Activated CD4-positive, alpha-beta T cell treated with anti-CD3 and anti-CD28 coated beads, Interleukin-2, amount 10 ng/mL, durations not matched to agents 24 days and 14 days (primary cell): Measurements from ENCODE around the gene FRYL. TPM values are rescaled to one million over a fixed set of nuclear protein-coding genes. Genes with fewer than 3 reads are reported as not detected.
"Not testable (repeated sequence)": the region's sequence is repeated elsewhere in the genome, so short reads cannot be mapped to it uniquely, and the experiment has no call there.

Experiments used
- DNase-seq: peaks from one replicate; pipeline ENCODE4 v3.0.0; 2022
- H3K27ac Mint-ChIP-seq: one replicate; pipeline ENCODE4 v1.8.0; 2022; ENCODE audit warnings: mild to moderate bottlenecking, mixed read lengths
- H3K27me3 Mint-ChIP-seq: one replicate; pipeline ENCODE4 v1.8.0; 2022; ENCODE audit warnings: mixed read lengths
- H3K36me3 Mint-ChIP-seq: one replicate; pipeline ENCODE4 v1.8.0; 2022; ENCODE audit warnings: low read depth, mild to moderate bottlenecking, mixed read lengths
- H3K4me1 Mint-ChIP-seq: one replicate; pipeline ENCODE4 v1.8.0; 2021; ENCODE audit warnings: mixed read lengths
- H3K4me3 Mint-ChIP-seq: one replicate; pipeline ENCODE4 v1.8.0; 2022; ENCODE audit warnings: mild to moderate bottlenecking, moderate library complexity, mixed read lengths
- H3K9me3 Mint-ChIP-seq: one replicate; pipeline ENCODE4 v1.8.0; 2021; ENCODE audit warnings: mixed read lengths
- intact Hi-C: fragments of 100-400 bp; cut with micrococcal nuclease; formaldehyde crosslinking; loops from one replicate; pipeline ENCODE4 v1.15.1; 2023
- total RNA-seq: library from RNA; stranded (reverse); gene quantifications from 2 replicates; pipeline ENCODE4 v1.2.3, GENCODE V29; 2022

Gene FRYL
- total RNA-seq, 1 donor from 2014 or later, result 66.0 TPM

DNA sequence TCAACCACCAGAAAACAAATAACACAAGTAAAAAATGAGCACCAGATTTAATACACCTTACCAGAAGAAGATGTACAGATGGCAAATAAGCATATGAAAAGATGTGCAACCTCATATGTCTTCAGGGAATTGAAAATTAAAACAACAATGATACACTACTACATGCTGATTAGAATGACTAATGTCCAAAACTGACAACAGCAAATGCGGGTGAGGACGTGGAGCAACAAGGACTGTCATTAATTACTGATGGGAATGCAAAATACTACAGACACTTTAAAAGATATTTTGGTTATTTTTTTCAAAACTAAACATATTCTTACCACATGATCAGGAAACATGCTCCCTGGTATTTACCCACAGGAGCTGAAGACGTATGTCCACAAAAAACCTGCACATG is 140.3 kb downstream of the FRYL start:
- H3K36me3 Mint-ChIP-seq, result peaks cover 13% of the 10 kb centered on the region
- no peak for DNase-seq
- peaks cover 4% of the 10 kb centered on the region for H3K9me3 Mint-ChIP-seq
- intact Hi-C loops, result no loop called here
- peaks cover 9% of the 10 kb centered on the region for H3K4me1 Mint-ChIP-seq
- H3K27me3 Mint-ChIP-seq, result no peaks in the 10 kb centered on the region
- no peak overlapping the region for H3K4me3 Mint-ChIP-seq
- no peak overlapping the region for H3K27ac Mint-ChIP-seq

DNA sequence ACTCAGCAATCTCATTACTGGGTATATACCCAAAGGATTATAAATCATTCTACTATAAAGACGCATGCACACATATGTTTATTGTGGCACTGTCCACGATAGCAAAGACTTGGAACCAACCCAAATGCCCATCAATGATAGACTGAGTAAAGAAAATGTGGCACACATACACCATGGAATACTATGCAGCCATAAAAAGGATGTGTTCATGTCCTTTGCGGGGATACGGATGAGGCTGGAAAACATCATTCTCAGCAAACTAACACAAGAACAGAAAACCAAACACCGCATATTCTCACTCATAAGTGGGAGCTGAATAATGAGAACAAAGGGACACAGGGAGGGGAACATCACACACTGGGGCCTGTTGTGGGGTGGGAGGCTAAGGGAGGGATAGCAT is 141.5 kb downstream of the FRYL start:
- intact Hi-C loops, H3K27me3 Mint-ChIP-seq, H3K4me1 Mint-ChIP-seq, H3K9me3 Mint-ChIP-seq, H3K27ac Mint-ChIP-seq, DNase-seq, H3K4me3 Mint-ChIP-seq: not testable (repeated sequence)
- peaks cover 13% of the 10 kb centered on the region for H3K36me3 Mint-ChIP-seq

DNA sequence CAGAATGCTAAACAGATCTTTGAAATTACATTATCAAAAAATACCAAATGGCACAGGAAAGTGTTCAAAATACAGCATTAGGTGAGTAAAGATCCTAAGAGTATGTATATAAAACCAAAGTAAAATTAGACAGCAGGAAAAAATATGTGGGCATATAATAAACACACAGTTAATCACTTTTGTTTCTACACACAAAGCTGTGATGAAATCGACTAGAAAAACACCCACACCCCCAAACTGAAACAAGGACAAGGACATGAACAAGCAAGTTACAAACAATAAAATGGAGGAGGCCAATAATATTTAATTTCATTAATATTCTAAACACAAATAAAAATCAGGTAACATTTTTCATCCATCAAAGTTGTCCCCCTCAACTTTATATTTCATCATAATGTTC is 143.2 kb downstream of the FRYL start:
- no peak for DNase-seq
- Mint-ChIP-seq H3K4me3 (no peak overlapping the region), H3K27me3 (no peaks in the 10 kb centered on the region), H3K27ac (no peak overlapping the region), H3K36me3 (peaks cover 13% of the 10 kb centered on the region), H3K9me3 (peaks cover 4% of the 10 kb centered on the region), H3K4me1 (peaks cover 9% of the 10 kb centered on the region)
- intact Hi-C loops, result no loop called here

DNA sequence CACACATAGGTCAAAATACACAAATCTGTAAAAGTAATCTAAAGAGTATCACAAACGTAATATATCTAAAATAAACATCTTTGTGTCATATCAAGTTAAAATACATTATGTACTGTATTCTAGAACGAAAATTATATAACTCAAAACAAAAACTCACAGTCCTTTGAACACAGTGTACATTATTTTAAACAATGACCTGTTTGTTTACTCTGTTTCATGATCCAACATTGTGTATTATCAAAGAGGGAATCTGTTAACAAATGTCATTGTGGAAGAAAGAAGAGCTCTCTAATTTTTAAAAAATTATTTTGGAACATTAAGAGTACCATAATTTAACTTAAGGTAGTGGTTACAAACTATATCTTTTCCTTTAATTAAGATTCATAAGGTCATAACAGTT is 144.1 kb downstream of the FRYL start:
- no peak overlapping the region for H3K4me3 Mint-ChIP-seq
- DNase-seq, result no peak
- H3K36me3 Mint-ChIP-seq, result peaks cover 13% of the 10 kb centered on the region
- intact Hi-C loops, result no loop called here
- peaks cover 4% of the 10 kb centered on the region for H3K9me3 Mint-ChIP-seq
- H3K27ac Mint-ChIP-seq, result no peak overlapping the region
- no peaks in the 10 kb centered on the region for H3K27me3 Mint-ChIP-seq
- H3K4me1 Mint-ChIP-seq, result peaks cover 9% of the 10 kb centered on the region

DNA sequence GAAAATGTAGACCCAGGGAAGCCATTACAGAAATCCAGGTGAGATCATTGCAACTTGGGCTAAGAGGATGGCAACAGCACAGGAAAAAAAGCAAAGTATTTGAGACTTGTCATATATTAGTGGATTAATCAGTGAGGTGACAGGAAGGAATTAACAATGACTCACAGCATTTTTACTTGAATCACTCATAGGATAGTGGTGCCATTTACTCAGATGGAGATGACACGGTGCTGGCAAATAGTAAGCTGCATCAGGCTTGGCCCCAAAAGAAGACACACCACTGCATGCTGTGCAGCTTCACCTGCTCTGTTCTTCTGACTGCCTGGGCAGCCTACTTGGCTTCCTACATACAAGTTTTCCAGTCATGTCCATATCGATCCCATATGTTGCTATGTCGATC is 144.8 kb downstream of the FRYL start:
- intact Hi-C loops, result no loop called here
- peaks cover 8% of the 10 kb centered on the region for H3K4me1 Mint-ChIP-seq
- no peak overlapping the region for H3K4me3 Mint-ChIP-seq
- H3K9me3 Mint-ChIP-seq, result peaks cover 4% of the 10 kb centered on the region
- DNase-seq, result no peak
- no peaks in the 10 kb centered on the region for H3K27me3 Mint-ChIP-seq
- H3K27ac Mint-ChIP-seq, result no peak overlapping the region
- H3K36me3 Mint-ChIP-seq, result peaks cover 13% of the 10 kb centered on the region

DNA sequence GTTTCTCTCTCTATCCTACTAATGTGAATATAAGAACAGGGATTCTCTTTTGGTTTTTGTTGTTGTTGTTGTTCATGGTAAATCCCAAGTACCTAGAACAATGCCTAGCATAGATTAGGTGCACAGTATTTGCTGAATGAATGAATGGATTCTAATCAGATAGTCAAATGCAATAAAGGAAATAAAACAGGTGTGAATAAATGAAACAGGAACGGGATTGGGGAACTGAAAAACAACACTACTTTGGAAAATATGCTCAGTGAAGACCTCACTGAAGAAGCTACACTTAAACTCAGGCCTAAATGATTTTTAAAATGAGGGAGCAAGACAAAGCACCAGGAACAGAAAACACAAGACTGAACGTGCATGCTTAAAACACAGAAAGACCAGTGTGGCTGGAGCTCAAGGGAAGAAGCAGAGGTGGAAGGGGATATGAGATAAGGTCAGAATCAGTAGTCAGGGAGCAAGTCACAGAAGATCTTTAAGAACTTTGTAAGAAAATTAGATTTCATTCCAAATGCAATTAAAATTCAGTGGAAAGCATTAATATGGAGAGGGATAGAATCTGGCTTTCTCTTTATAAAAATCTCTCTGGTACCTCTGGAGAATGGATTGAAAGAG is 145.3 kb downstream of the FRYL start:
- Mint-ChIP-seq H3K27me3 (no peaks in the 10 kb centered on the region), H3K36me3 (peaks cover 12% of the 10 kb centered on the region), H3K4me1 (peaks cover 8% of the 10 kb centered on the region), H3K27ac (no peak overlapping the region), H3K4me3 (no peak overlapping the region), H3K9me3 (peaks cover 4% of the 10 kb centered on the region)
- no peak for DNase-seq
- intact Hi-C loops, result no loop called here

DNA sequence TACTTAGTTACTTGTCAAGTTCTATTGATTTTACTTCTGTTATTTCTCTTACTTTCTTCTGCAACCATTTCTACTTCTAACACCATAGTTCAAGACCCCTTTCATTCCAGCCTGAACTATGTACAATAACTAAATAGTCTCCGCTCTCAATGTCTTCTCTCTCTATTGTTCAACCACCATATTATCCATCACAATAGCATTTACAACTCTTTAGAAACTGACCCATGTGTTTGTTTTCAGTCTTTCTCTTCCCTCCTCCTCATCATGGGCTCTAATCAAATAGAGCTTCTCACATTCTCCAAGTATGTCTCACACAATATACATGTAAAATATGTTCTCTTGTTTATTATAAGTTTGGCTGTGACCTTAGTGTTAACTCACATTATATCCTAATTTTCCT is 146.4 kb downstream of the FRYL start:
- intact Hi-C loops, result no loop called here
- H3K27me3 Mint-ChIP-seq, result no peaks in the 10 kb centered on the region
- no peaks in the 10 kb centered on the region for H3K9me3 Mint-ChIP-seq
- H3K4me1 Mint-ChIP-seq, result peaks cover 5% of the 10 kb centered on the region
- H3K36me3 Mint-ChIP-seq, result peaks cover 5% of the 10 kb centered on the region
- H3K4me3 Mint-ChIP-seq, result no peak overlapping the region
- no peak overlapping the region for H3K27ac Mint-ChIP-seq
- DNase-seq, result no peak

DNA sequence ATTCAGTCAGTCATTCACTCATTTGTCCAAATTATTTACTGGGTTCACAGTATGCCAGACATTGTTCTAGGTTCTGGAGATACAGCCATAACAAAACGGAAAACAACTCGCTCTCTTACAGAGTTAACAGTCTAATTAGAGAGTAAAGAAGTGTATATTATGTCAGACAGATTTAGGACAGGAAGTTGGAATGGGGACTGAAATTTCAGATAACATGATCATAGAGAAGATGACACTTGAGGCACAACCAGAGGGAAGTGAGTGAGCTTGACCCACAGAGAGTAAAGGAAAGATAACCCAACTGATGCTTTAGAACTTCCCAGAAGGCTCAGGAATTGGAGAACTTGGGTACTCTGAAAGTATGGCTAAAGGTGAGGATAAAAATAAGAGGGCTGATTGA is 150.6 kb downstream of the FRYL start:
- H3K27me3 Mint-ChIP-seq, result no peaks in the 10 kb centered on the region
- intact Hi-C loops, result no loop called here

DNA sequence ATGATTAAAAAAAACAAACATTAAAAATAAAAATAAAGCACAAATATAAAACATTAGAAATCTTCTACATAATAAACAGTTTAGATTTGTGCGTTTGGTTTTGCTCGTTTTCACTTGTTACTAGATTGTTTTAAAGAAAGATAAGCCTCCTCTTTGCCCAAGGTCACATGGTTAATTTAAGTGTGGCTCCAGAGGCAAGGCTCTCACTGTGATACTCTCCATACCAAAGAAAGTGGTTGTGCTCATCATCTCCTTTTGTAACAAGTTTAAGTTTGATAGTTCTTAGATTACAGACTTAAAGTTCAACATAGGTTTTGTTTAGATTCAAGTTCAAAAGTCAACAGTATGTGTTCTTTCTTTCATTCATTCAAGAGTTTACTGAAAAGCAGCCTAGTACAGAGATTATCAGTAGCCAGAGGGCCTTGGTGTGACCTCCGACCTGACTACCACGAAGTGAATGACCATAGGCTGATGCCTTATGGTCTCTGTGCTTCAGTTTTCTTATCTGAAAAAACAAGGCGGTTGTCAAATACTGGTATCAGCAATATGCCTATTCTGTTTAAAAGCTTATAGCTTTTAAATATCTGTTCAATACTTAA is 156.8 kb downstream of the FRYL start:
- Mint-ChIP-seq H3K4me1 (no peaks in the 10 kb centered on the region), H3K36me3 (peaks cover 16% of the 10 kb centered on the region), H3K27me3 (no peaks in the 10 kb centered on the region), H3K9me3 (no peaks in the 10 kb centered on the region), H3K4me3 (no peak overlapping the region), H3K27ac (no peak overlapping the region)
- intact Hi-C loops, result no loop called here
- no peak for DNase-seq

More for the DNA sequence above, 150.6 kb downstream of the FRYL start:
- no peak overlapping the region for H3K27ac Mint-ChIP-seq
- no peaks in the 10 kb centered on the region for H3K4me1 Mint-ChIP-seq
- peaks cover 2% of the 10 kb centered on the region for H3K36me3 Mint-ChIP-seq
- no peaks in the 10 kb centered on the region for H3K9me3 Mint-ChIP-seq
- no peak for DNase-seq
- H3K4me3 Mint-ChIP-seq, result no peak overlapping the region

DNA sequence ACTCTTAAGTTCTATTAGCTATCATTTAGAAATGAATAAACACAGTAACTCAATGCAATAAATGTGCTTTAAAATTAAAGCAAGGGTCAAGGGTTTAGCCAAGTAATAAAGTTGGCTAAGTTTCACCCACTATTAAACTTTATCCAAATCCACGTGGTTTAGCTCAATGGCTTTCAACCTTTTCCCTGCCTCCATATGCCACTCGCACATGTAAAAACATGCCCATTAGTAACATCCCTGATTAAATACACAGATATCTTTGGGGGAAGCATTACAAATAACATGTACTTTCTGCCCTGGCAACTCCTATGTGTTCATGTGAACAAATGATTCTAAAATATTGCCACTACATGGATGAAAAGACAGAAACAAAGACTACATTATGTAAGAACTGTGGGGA is 159.2 kb downstream of the FRYL start:
- no peak for DNase-seq

DNA sequence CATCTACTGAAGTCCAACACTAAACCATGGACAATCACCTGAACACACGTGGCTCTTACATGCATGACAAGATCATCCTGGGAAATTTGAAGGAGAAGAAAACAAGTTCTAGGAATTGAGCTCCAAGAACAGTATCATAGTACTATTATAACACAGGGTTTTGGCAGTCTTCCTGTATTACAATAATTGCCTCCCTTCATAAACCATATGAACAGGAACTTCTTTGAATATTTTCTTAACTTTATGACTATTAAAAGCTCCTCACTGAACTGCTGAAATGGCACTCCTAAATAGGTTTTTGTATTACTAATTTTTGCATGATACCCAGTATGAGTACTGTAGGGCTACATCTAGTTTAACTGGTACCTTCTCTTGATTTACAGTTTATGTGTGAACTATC is 160.0 kb downstream of the FRYL start:
- Mint-ChIP-seq H3K27ac (no peak overlapping the region), H3K4me3 (no peak overlapping the region), H3K4me1 (no peaks in the 10 kb centered on the region), H3K27me3 (no peaks in the 10 kb centered on the region), H3K9me3 (no peaks in the 10 kb centered on the region), H3K36me3 (peaks cover 34% of the 10 kb centered on the region)
- intact Hi-C loops, result no loop called here
- no peak for DNase-seq

More for the DNA sequence above, 159.2 kb downstream of the FRYL start:
- intact Hi-C loops, result no loop called here
- Mint-ChIP-seq H3K27ac (no peak overlapping the region), H3K4me1 (no peaks in the 10 kb centered on the region), H3K36me3 (peaks cover 28% of the 10 kb centered on the region), H3K9me3 (no peaks in the 10 kb centered on the region), H3K4me3 (no peak overlapping the region), H3K27me3 (no peaks in the 10 kb centered on the region)

DNA sequence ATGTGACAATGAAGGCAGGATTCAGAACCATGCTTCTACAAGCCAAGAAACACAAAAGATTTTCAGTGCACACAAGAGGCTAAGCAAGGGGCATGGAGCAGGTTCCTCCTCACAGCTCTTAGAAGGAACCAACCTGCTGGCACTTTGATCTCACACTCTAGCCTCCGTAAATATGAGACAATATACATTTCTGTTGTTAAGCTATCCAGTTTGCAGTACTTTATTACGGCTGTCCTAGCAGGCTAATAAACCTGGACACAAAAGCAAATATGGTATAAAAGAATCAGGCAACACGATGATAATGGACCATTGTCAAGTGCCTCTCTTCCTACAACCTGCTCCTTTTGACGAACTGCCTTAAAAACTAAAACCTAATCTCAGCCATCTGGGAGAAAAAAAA is 175.6 kb downstream of the FRYL start:
- H3K4me1 Mint-ChIP-seq, result peaks cover 2% of the 10 kb centered on the region
- no peaks in the 10 kb centered on the region for H3K9me3 Mint-ChIP-seq
- no peak for DNase-seq
- no peaks in the 10 kb centered on the region for H3K27me3 Mint-ChIP-seq
- H3K36me3 Mint-ChIP-seq, result peaks cover 9% of the 10 kb centered on the region
- H3K27ac Mint-ChIP-seq, result no peak overlapping the region
- intact Hi-C loops, result no loop called here
- no peak overlapping the region for H3K4me3 Mint-ChIP-seq

DNA sequence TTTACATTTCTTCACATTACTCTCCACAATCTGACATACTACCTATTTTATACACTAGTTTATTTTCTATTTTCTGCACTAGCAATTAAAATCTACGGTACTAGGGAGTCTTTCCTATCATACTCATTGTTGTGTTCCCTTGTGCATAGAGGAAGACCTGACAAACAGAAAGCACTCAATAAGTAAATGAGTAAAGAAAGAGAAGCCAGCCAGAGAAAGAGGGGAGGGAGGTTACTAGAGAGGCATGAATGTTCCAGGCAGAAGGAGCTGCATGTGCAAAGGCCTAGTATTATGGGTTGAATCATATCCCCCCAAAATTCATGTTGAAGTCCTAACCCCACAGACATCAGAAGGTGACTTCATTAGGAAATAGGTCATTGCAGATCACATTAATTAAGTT is 176.0 kb downstream of the FRYL start:
- intact Hi-C loops, result no loop called here
- Mint-ChIP-seq H3K27ac (no peak overlapping the region), H3K27me3 (no peaks in the 10 kb centered on the region), H3K4me3 (no peak overlapping the region), H3K4me1 (peaks cover 2% of the 10 kb centered on the region), H3K36me3 (peaks cover 8% of the 10 kb centered on the region), H3K9me3 (no peaks in the 10 kb centered on the region)
- no peak for DNase-seq

DNA sequence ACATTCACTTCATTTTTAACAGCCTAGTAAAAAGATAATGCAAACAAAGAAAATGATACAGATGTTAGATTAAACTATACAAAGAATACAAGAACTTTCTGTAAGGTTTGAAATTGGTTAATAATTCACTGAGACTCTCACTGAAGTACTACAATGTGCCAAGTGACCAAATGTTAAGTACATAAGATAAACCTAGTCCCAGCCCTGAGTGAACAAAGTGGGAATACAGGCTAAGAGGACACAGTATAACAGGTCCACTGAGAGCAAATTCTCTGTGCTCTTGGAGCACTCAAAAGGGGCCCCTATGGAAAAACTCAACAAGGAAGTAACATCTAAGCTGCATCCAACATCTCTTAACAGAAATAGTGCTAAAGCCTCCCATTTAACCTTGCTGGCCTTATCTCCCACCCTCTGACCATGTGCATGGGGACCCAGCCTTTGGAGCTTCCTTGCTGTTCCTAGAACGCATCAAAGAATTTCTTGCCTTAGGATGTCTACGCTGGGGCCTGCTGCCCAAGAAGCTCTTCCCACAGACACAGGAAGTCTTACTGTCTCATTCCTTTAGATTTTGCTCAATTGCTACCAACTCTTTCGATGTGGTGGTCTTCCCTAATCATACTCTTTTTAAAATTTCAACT is 176.6 kb downstream of the FRYL start:
- intact Hi-C loops, result no loop called here
- no peak for DNase-seq
- Mint-ChIP-seq H3K36me3 (peaks cover 9% of the 10 kb centered on the region), H3K27me3 (no peaks in the 10 kb centered on the region), H3K9me3 (no peaks in the 10 kb centered on the region), H3K4me1 (peaks cover 2% of the 10 kb centered on the region), H3K4me3 (no peak overlapping the region), H3K27ac (no peak overlapping the region)
